Eye (tissue), 1 donor: Measurements from ENCODE around the gene CHD9.
"Not testable (repeated sequence)": the region's sequence is repeated elsewhere in the genome, so short reads cannot be mapped to it uniquely, and the experiment has no call there.

ENCODE experiments used
- DNase-seq: peaks from one replicate; pipeline ENCODE4 v3.0.0-alpha.2; 2015

Gene CHD9

DNA sequence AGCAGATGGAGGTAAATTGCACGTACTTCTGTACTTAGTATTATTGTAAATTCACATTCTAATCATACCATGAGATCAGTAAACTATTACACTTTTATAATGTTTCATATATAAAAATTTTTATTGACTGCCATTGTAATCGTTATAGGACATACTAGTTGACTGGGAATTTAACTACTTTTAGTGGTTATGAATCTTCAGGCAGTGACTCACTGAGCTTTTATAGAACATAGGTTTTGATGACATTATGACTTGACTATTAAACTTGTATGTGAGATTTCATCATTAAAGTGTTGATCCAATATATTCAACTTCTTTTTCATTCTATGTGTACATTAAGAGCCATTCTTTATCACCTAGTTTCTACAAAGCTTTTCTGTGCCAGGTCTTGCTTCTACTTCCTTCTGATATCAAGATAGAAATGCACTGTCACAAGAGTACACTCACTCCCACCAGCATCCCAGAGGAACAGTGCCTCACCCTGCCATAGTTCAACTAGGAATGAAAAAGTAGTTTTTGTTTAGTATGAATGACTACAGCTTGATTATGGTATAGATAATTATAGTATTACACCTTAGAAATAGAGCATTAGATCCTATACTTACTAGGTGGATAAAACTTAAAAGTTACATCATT, 237.1 kb downstream of the CHD9 start:
- DNase-seq: no peak

DNA sequence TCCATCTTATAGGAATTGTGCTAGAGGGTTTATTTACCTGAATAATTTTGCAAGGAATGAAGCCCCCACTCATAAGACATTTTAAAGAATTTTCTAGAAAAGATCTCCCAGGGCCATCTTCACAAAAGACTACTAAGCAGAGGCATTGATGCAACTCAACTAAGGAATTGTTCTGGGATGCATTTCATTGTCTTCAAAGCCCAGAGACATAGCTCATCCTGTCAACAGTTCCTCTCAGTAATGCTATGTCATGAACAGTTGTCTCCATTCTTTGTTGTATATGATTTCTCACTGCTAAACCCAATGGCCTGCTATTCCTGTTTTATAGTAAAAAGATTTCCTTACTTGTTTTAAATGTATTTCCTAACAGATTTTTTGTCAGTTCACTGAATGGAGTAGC, 242.7 kb downstream of the CHD9 start:
- no peak for DNase-seq

- DNase-seq: no peak
These were observed 249.5 kb downstream of the CHD9 start for GRCh38 chr16:53304334-53304733.

GRCh38 chr16:53305743-53306142, 251.0 kb downstream of the CHD9 start:
- DNase-seq: no peak

GRCh38 chr16:53309457-53309856, 254.7 kb downstream of the CHD9 start:
- DNase-seq: no peak

DNA sequence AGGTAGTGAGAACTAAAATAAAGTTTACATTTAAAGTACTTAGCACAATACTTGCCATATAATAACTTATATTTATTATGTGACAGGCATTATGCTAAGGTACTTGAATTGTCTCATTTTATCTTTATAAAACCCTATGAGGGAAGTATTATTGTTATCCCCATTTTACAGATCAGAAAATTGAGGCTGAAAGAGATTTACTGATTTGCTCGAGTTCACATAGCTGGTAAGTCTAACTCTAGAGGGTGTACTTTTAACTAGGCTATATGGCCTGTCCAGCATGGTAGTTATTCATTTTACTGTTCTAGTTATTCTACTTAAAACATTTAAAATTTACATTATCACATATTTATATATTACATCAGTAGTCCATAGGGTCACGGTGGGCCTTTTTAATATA, 266.2 kb downstream of the CHD9 start:
- no peak for DNase-seq

DNA sequence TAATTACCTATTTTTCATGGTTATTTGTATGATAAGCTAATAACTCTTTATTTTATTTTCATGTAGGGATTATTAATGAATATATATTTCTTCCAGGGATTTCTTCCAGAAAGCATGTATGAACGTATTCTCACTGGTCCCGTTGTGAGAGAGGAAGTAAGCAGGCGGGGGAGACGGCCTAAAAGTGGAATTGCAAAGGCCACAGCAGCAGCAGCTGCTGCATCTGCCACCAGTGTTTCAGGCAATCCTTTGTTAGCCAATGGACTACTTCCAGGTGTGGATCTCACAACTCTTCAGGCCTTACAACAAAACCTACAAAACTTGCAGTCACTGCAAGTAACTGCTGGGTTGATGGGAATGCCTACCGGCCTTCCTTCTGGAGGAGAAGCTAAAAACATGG, 269.1 kb downstream of the CHD9 start:
- DNase-seq: no peak

GRCh38 chr16:53330991-53331390, 276.2 kb downstream of the CHD9 start:
- DNase-seq: not testable (repeated sequence)

GRCh38 chr16:53334581-53334980, 279.8 kb downstream of the CHD9 start:
- no peak for DNase-seq

- DNase-seq: no peak
These were observed 282.5 kb downstream of the CHD9 start for GRCh38 chr16:53337294-53337693.

GRCh38 chr16:53341792-53342191, 287.0 kb downstream of the CHD9 start:
- DNase-seq: no peak

GRCh38 chr16:53355064-53355463, 300.3 kb downstream of the CHD9 start:
- DNase-seq: no peak

- no peak for DNase-seq
These were observed 301.9 kb downstream of the CHD9 start for GRCh38 chr16:53356478-53357207.

DNA sequence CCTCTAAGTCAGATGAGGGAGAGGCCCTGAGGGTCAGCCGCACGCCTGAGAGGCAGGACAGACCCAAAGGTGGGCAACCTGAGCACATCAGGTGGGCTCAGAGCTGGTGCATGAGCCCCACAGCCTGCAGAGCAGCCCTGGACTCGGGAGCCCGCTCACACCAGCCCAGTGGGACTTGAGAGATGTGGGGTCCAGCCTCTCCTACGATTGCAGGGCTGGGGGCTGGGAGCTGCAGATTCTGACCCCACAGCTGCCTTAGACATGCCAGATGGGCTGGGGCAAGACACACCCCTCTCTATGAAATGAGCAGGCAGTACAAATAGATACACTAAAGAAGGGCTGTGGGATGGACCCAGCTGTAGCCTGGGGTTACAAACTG, 302.4 kb downstream of the CHD9 start:
- DNase-seq: no peak

- DNase-seq: no peak
These were observed 303.2 kb downstream of the CHD9 start for GRCh38 chr16:53357955-53358354.

DNA sequence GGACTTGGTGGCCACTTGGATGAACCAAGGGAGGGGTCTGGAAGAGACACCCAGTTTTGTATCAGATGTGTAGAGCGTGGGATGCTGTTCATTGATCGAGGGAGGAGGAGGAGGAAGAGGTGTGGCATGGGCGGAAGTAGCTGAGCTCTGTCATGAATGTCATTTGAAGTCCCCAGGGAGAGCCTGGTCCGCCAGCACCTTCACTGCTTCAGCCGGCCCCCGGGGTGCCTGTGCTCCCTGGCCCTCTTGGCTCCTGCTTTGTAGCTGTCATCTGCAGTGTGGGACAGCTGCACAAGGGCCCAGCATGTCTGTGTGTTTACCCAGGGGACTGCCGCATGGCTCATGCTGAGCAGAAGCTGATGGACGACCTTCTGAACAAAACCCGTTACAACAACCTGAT, 304.1 kb downstream of the CHD9 start:
- DNase-seq: no peak

DNA sequence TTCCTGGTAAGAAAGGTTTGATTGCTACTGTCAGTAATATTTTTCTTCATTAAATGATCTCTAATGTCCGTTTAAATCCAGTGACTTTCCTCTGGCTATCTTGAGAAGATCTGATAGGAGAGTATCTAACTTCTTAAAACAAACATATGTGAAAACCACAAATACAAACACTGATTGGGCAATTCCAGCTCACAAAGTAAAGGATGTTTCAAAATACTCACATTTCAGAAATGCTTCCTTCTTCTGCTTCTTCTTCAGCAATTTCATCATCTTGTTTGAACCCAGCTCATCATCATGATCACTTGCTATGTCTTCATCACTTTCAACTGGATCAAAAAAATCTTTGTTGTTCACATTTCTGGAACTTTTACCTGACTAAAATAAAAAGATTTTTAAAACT, 315.1 kb downstream of the CHD9 start:
- no peak for DNase-seq

DNA sequence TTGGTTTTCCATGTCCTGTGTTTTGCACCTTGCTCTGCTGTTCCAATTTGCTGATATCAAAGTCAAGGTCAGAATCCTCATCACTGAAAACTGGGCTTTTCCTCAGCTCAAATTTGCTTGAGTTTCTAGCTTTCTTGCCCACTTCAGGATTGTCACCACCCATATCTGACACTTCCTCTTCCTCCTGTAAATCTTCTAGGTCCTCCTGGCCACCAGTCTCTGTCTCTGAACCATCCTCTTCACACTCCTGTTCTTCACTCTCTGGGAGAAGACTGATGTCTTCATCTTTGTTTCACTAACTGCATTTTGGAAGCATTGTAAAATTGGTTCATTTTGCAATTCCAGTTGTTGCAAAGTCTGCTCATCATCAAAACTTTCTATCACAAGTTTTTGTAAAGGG, 316.0 kb downstream of the CHD9 start:
- no peak for DNase-seq

GRCh38 chr16:53372992-53373871, 318.4 kb downstream of the CHD9 start:
- DNase-seq: peak; percentile 54

DNA sequence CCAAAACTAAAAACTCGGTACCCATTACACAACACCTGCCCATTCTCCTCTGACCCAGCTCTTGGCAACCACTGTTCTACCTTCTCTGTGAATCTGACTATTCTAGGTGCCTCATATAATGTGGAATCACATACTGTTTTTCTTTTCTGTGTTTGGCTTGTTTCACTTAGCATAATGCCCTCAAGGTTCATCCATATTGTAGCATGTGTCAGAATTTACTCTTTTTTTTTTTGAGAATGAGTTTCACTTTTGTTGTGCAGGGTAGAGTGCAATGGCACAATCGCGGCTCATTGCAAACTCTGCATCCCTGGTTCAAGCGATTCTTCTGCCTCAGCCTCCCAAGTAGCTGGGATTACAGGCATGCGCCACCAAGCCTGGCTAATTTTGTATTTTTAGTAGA, 320.0 kb downstream of the CHD9 start:
- DNase-seq: no peak

- no peak for DNase-seq
These were observed 323.3 kb downstream of the CHD9 start for GRCh38 chr16:53378138-53378537.
